Measurements from ENCODE around the gene HRAS. TPM values are rescaled to one million over a fixed set of nuclear protein-coding genes. Genes with fewer than 3 reads are reported as not detected.

Gene HRAS
- polyA plus RNA-seq, 3 donors: 39.3 to 52.1 (median 50.3) TPM

GRCh38 chr11:558503-558902 lies 23.1 kb upstream of the HRAS start:
- DNase-seq (ENCODE audit: extremely low read depth in 1 of 11, low read depth in 9 of 11, low spot score in 4 of 11): no peak

DNA sequence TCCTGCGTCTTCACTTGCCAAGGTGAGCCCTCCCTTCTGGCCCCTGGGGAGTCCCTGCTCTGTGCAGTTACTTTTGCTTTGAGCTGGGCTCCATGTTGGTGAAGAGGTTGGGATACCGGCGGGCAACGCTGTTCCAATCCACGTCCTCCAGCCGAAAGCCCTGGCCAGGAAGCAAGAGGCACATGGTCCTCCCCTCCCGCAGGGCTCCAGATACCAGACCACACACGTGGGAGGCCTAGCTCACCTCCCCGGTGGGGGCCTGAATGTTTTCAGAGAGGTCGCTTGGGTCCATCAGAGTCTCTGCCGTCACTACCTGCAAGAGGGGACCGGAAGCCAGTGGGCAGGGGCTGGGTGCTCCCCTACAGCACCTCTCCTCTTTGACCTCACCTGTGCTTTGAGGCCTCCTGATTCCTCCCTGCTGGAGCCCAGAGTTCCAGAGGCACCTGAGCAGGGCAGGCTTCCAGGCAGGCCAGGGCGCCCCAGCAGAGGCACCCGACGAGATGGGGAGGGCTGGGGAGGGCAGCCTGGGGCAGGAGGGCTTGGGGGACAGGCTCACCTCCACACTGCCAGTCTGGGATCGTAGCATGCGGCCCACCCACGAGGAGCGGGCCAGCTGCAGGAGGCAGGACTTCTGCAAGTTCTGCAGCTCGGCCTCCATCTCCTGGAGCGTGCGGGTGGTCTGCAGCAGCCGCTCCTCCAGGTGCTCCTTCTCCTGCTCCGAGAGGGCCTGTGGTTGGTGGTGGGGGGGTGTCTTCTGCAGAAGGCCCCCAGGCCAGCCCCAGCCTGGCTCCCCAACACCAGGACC lies 22.2 kb upstream of the HRAS start:
- no peak for DNase-seq (ENCODE audit: extremely low read depth in 1 of 11, low read depth in 9 of 11, low spot score in 4 of 11)

DNA sequence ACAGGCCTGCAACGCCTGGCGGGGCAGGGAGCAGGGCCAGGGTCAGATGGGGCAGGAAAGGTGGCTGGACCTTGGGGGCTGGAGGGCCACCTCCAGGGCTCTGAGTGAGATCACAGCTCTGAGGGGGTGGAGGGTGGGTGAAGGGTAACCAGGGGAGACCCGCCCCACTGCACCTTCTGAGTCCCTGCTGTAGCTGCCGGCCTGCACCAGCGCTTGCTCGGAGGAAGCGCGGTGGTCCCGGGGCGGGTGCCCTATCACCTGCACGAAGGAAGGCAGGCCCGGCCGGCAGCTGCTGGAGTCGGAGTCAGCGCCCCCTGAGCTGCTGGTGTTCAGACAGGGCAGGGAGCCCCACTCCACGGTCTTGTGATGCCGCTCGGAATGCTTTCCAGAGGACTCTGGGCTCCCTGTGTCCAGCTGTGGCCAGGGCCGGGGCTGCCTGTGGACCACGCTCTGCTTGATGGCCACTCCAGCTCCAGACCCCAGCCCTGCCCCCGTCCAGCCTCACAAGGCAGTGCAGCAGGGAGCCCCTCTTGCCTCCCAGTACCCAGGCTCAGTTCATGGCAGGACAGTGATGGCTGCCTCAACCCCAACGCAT lies 21.4 kb upstream of the HRAS start:
- no peak for DNase-seq (ENCODE audit: extremely low read depth in 1 of 11, low read depth in 9 of 11, low spot score in 4 of 11)

DNA sequence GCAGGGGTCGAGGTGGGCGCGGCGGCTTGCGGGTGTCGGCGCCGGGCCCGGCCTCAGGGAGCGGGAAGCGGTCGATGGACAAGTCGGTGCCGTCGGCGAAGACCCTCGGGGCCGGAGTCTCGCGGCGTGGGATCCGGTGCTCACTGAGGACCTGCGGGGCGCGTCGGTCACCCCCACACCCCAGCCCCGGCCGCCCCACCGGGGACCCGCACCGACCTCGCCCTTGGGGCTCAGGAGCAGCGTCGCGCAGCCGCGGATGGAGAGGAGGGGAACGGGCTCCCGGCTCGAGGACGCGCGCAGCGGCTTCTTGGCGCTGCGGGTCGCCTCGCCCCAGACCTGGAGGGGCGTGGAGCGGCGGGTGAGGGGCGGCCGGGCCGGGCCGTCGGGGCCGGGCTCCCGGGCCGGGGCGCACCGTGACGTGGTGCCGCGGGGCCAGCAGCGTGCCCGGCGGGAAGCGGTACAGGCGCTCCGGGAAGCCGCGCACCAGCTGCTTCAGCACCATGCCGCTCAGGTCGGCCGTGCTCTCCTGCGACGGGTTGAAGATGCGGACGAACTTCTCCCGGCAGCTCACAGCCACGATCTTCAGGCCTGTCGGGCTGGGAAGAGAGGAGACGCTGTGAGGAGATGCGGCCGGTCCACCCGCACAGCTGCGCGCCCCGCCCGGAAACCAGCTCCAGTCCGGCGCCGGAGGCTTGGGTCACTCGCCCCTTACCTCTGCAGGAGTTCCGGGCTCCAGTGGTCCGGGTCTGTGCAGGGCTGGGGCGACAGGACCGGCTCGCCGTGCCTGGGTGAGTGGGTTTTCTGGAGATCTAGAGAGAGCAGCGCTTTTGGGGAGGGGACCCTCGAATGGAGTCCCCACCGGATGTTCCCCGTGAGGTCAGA lies 20.6 kb upstream of the HRAS start:
- no peak for DNase-seq (ENCODE audit: extremely low read depth in 1 of 11, low read depth in 9 of 11, low spot score in 4 of 11)

GRCh38 chr11:555227-555779 lies 19.9 kb upstream of the HRAS start:
- DNase-seq (ENCODE audit: extremely low read depth in 1 of 11, low read depth in 9 of 11, low spot score in 4 of 11): no peak

GRCh38 chr11:554428-555226 lies 19.3 kb upstream of the HRAS start:
- peak in 4 of 11 donors; percentile 54 to 76 (median 64) for DNase-seq (ENCODE audit: extremely low read depth in 1 of 11, low read depth in 9 of 11, low spot score in 4 of 11)

DNA sequence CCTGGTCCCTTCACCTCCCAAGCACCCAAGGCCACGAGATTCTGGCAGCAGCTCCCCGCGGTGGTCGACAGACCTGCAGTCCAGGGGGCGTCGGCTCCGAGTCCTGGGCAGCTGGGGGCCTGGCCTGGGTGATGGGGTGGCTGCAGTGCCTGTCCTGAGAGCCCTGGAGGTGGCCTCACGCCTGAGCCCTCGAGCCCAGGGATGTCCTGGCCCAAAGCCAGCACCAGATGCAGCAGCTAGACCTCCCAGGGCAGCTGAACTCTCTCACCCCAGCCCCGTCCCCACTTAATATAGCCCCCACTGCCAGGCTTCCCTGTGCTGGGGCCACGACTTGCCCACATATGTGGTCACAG lies 18.6 kb upstream of the HRAS start:
- DNase-seq (ENCODE audit: extremely low read depth in 1 of 11, low read depth in 9 of 11, low spot score in 4 of 11): no peak

GRCh38 chr11:553083-553987 lies 18.0 kb upstream of the HRAS start:
- DNase-seq (ENCODE audit: extremely low read depth in 1 of 11, low read depth in 9 of 11, low spot score in 4 of 11): no peak

- no peak for DNase-seq (ENCODE audit: extremely low read depth in 1 of 11, low read depth in 9 of 11, low spot score in 4 of 11)
Observed at GRCh38 chr11:551596-551995, 16.2 kb upstream of the HRAS start.

- DNase-seq (ENCODE audit: extremely low read depth in 1 of 11, low read depth in 9 of 11, low spot score in 4 of 11): no peak
Observed at GRCh38 chr11:551131-551530, 15.8 kb upstream of the HRAS start.

DNA sequence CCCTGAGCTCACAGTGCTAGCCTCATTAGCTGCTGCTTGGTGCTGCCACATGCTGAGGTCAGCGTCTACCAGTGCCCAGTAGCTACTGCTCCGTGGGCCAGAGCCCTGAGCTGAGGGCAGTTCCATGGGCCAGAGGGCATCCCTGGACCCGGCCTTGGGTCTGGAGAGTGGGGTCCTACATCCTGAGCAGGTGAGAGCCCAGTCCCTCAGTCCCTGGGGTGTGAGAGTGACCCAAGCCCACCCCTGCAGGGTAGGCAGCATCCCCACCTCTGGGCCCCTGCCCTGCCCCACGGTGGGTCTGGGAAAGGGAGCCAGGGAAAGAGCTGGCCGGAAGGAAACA lies 15.3 kb upstream of the HRAS start:
- DNase-seq (ENCODE audit: extremely low read depth in 1 of 11, low read depth in 9 of 11, low spot score in 4 of 11): no peak

DNA sequence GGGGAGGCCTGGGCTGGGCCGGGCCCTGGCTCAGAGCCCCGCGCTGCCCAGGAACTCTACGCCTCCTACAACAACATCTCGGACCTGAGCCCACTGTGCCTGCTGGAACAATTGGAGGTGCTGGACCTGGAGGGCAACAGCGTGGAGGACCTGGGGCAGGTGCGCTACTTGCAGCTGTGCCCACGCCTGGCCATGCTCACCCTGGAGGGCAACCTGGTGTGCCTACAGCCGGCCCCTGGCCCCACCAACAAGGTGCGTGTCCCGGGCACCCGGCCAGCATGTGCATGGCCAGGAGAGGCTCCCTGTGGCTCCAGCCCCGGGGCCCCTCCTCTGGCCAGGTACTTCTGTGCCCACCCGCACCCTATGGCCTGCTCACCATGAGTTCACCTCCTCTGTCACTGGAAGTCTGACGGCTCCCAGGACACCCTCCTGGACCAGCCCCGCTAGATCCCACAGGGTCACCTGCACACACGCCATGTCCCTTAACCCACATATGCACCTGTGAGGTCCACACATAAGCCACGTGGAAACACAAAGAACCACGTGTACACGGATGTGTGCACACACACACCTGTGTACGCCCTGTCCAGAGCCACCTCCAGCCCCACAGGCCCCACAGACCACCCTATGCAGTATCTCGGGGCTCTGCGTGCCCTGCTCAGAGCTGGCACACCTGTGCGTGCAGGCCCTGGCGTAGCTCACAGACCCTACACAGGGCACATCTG lies 14.8 kb upstream of the HRAS start:
- DNase-seq (ENCODE audit: extremely low read depth in 1 of 11, low read depth in 9 of 11, low spot score in 4 of 11): no peak

- DNase-seq (ENCODE audit: extremely low read depth in 1 of 11, low read depth in 9 of 11, low spot score in 4 of 11): no peak
Observed at GRCh38 chr11:548700-549603, 13.6 kb upstream of the HRAS start.

DNA sequence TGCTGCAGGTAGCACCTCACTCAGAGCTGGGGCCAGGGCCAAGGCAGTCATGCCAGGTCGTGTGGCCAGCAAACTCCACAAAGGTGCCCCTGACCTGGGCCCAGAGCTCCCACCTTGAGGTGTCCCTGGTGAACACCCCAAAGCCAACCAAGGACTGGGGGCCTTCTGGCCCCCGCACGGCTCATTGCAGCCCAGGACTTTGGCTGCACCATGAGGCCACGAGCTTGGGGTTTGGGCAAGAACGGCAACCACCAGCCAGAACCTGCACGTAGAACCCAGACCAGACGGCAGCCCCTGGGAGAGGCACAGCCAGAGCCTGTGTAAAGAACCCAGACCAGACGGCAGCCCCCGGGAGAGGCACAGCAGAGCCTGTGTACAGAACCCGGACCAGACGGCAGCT lies 9.8 kb upstream of the HRAS start:
- DNase-seq (ENCODE audit: extremely low read depth in 1 of 11, low read depth in 9 of 11, low spot score in 4 of 11): no peak

DNA sequence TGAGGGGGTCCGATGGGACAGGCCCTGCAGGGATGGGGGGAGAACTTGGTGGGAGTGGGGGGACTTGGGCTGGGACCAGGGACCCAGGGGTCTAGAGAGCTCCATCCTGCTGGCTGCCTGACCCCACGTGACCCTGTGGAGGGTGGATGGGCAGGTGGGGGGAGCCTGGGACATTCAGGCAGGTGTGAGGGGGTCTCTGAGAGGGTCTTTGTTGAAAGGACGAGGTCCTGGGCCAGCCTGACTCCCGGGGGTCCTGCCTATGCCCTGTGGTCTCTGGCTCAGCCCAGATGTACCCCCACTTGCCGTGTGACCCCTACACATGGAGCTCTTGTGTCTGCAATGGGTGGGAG lies 9.4 kb upstream of the HRAS start:
- no peak for DNase-seq (ENCODE audit: extremely low read depth in 1 of 11, low read depth in 9 of 11, low spot score in 4 of 11)

DNA sequence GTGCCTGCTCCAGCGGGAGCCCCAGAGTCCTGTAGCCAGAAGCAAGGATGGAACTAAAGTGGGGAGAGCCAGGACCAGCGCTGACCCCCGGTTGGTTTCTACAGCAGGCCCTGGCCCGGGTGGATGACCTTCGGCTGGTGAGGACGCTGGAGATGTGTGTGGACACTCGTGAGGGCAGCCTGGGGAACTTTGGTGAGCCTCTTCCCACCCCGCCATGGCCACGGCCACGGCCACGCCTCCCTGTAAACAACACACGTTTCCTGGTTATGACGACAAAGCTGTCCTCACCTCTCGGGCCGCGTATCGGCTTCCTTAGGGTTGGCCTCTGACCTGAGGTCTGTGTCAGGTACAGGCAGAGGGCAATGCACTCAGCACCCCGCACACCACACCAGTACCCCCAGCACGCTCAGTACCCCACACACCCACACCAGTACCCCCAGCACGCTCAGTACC lies 6.1 kb upstream of the HRAS start:
- no peak for DNase-seq (ENCODE audit: extremely low read depth in 1 of 11, low read depth in 9 of 11, low spot score in 4 of 11)
